Panc1 (cell line): ENCODE data around the gene PARP4.

Experiments
- CTCF ChIP-seq: fragments of 450-650 bp; IDR thresholded peaks from 2 replicates; pipeline ENCODE4 v1.5.1; 2017; ENCODE audit warnings: mild to moderate bottlenecking
- POLR2AphosphoS5 ChIP-seq: IDR thresholded peaks from 2 replicates; pipeline ENCODE4 v1.6.1; 2012; ENCODE audit warnings: mild to moderate bottlenecking, low read depth, low read length, moderate library complexity
- REST ChIP-seq, 2 experiments: IDR thresholded peaks; 2 replicates each; pipeline ENCODE4 v1.6.1; 2011 to 2012; ENCODE audit warnings: low read depth in 2 of 2, control low read depth in 1 of 2, low read length in 1 of 2, mild to moderate bottlenecking in 1 of 2, moderate library complexity in 1 of 2; ENCODE audit not compliant: insufficient read depth in 1 of 2
- TCF7L2 ChIP-seq: IDR thresholded peaks from 2 replicates; pipeline ENCODE4 v1.6.1; 2011; ENCODE audit warnings: mild to moderate bottlenecking, low read depth, low read length, inconsistent platforms

- TF ChIP-seq CTCF, result no peak
- TF ChIP-seq POLR2AphosphoS5, result no peak
- TF ChIP-seq REST (IDR thresholded peaks at IDR 0.05; ENCODE audit: insufficient read depth in 1 of 2, low read depth in 2 of 2, low read length in 1 of 2), result no peak
- TF ChIP-seq TCF7L2, result no peak
These were observed 14.8 kb downstream of the PARP4 start for GRCh38 chr13:24497742-24498141.
